ENCODE measurements around the gene HAPLN1.

The HAPLN1 gene

GRCh38 chr5:83636156-83636555, 84.5 kb downstream of the HAPLN1 start:
- DNase-seq = no peak

GRCh38 chr5:83633285-83633684, 87.4 kb downstream of the HAPLN1 start:
- no peak for DNase-seq

GRCh38 chr5:83632874-83633273, 87.8 kb downstream of the HAPLN1 start:
- DNase-seq = no peak

- no peak for DNase-seq
Observed at GRCh38 chr5:83628360-83628759, 92.3 kb downstream of the HAPLN1 start.

- no peak for DNase-seq
Observed at GRCh38 chr5:83614841-83615240, 105.8 kb downstream of the HAPLN1 start.

- peak; percentile 30 for DNase-seq
Observed at GRCh38 chr5:83608122-83608521, 112.5 kb downstream of the HAPLN1 start.

- DNase-seq = no peak
Observed at GRCh38 chr5:83595217-83595616, 125.4 kb downstream of the HAPLN1 start.

- DNase-seq = no peak
Observed at GRCh38 chr5:83590966-83591365, 129.7 kb downstream of the HAPLN1 start.

GRCh38 chr5:83589786-83590185, 130.9 kb downstream of the HAPLN1 start:
- DNase-seq = no peak

Data from NCI-H524 treated with DMSO at 0.1 percent for 48 hours (cell line).